SHP77 (cell line): ENCODE measurements around the gene STK38L.
"Not testable (repeated sequence)": the region's sequence is repeated elsewhere in the genome, so short reads cannot be mapped to it uniquely, and the experiment has no call there.

Source experiments
- DNase-seq, 2 experiments: peaks; one replicate each; lab custom pipeline; 2025; lab: John Stamatoyannopoulos, UW

Gene STK38L

DNA sequence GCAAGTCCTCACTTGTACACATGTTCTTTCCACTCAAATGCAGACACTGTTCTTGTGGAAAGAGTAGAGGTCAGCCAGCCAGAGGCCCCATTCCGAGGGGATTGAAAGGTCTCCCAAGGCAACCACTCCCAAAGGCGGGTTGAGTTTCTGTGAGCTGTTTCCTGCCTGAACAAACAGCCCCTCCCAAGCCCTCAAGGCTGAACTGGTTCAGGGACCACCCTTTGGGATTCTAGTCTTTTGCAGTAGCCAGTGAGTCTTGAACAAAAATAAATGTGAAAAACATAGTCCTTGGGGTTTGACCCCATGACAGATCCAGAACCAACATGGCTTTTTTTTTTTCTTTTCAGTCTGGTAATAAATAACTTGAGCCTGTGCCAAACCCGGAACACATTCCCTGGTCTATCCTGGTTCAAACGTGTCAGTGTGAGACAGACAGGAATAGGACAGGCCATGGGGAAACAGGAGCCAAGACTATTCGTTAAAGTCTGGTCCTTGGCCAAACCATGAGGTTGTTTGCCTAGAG, 17.6 kb upstream of the STK38L start:
- no peak for DNase-seq

DNA sequence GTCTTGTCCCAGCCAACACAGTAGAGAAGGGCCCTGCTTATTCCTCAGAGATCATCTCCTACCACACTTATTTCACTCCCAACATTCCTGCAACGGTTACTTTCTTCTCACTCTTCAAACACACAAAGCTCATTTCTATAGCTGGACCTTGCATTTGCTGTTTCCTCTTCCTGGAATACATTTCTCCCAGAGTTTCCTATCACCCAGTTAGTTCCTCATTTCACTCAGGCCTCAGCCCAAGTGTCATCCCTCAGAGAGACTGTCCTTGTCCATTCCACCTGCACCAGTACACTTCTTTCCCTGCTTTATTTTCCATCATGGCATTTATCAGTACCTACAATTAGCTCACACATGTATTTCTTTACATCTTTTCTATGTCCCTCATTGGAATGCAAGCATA, 14.7 kb upstream of the STK38L start:
- DNase-seq, result no peak

DNA sequence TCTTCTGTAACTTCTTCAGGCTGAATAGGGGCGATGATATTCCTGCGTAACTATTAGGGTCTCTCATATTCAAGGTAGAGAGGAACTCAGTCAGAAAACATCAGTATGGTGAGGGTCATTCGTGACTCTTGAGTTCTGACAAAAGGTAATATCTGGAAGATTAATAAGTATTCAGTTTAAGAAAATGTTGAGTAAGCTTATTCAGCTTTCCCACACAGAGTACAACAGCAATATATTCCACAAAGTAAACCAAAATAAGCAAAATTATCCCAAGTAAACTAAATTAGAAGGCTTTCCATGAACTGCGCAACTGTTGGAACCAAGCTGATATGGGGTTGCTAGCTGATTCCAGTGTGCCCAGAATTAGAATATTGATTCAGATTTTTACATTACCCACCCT, 12.7 kb upstream of the STK38L start:
- not testable (repeated sequence) for DNase-seq

DNA sequence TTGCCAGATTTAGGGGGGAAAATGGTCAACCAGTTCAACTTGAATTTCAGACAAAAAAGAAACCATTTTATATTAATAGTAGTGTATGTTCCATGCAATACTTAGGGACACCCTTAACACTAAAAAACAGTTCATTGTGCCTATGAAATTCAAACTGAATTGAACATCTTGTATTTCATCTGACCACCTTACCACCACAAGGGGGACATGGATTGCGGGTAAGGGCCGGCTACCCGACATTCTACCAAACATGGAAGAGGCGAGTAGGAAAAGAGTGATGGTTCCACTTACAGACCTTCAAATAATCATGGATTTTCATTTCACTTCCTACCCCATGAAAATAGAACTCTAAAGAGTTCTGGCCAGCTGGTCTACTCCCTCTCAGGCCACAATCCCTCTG, 10.3 kb upstream of the STK38L start:
- no peak for DNase-seq

DNA sequence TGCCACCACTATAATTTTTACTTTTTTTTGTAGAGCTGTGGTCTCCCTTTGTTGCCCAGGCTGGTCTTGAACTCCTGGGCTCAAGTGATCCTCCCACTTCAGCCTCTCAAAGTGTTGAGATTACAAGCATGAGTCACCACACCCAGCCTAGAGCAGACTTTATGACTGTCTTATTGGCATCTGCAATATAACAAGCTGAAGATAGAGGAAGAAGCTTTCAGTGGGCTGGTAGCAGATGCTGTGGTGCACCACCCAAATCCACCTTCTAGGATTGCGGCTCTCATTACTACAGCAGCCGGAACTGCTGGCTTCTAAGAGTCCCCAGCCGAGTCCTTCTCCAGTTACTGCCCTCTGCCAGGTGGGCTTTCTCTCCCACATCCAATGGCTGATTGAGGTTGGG, 7.6 kb upstream of the STK38L start:
- DNase-seq, result no peak

DNA sequence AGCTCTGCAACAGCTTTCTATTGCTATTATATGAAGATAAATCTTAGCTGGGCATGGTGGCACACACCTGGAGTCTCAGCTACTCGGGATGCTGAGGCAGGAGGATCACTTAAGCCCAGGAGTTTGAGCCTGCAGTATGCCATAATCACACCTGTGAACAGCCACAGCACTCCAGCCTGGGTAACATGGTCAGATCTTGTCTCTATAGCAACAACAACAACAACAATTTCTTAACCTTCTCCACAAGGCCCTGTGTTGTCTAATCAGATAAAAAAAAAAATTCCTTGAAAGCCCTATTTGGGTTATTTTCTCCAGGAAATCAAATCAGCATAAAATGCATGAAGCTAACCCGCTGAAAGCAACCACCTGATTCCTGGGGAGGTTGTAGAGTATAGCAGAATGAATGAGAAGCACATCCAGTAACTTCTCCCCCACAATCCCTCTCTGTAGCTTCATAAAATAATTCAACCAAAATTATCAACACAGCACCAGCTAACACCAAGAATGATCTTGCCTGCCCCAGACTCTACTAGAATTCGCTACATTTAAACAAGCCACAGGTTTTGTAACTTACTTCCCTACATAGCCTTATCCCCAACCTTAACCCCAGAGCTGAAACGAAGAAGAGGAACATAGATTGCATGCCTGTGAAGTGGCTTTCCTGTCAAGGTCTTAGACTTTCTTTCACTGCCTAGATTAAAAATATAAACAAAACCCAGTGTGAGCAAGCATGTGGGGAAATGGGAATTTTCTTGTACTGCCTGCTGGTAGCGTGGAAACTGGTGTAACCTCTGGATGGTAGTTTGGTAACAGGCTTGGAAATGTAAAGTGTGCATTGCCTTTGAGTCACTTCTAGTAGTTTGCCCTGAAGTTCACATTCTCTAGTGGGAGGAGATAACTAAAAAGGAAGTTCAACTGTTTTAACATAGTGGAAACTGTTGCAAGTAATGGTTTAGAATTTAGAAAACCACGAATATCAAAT, 6.0 kb upstream of the STK38L start:
- DNase-seq, result no peak

DNA sequence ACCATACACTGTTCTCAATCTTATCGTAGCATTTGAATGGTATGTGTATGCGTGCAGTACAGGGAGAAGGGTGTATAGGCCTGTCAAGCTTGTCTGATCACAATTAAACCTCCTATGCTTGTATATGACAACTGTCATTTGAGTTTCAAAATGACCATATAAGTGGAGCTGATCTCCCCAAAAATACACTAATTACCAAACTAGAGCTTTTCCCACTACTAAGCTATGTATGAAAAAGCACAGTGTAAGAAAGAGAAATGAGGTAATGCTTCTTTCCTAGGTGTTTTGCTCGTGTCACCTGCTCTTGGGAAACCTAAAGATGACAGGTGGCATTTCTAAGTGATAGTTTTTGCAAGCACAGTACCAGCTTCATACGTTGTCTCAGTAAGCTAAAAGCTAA, 1.1 kb upstream of the STK38L start:
- no peak for DNase-seq

DNA sequence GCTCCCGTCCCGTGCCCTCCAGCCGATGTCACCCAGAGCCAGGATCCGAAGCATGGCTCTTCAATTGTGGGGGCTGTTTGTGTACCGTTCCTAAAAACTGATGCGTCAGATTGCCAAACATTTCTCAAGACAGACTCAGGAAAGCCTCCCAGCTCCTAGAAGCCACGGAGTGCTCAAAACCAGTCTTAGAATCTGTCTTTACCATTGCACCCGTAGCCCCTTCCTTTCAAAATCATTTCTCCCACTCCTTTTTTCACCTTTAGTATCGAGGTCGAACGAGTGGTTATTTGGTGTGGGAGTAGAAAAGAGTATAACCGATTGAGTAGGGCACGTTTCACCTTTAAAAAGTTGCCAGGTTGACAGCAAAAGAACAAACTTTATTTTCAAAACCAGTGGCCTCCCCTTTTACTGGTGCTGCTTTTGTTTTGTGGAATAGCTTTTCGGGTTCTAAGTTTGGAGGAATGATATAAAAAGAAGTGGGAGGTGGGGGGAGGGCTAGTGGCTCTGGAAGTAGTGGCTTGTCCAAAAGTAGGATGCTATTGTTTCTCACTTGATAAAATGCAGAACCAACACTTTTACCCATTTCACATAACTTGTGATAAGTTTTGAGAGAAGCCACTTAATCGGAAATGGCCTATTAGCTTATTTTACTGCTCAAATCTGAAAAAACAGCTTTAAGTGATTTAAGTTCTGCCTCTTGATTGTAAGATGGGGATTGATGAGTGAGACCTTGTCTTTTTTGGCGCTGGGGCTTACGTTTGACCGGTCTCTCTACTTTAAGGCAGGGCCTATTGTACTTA, 803 bp downstream of the STK38L start:
- no peak for DNase-seq

DNA sequence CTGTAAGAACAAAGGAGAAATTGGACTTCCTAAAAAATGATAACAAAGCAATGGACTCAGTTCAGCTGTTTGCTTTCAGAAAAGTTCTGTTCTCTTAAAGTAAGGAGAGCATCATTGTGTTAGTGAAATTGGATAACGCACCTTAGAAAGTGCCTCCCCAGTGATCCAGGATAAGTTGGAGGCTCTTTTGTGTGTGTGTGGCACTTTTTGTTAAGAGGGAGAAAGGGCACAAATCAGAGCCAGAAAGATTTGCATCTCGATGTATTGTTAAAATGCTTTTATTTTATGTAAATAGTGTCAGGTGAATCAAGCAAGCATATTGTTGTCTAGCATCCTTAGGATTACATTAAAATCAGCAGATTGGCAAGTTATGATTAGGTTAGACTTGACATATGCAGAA, 2.1 kb downstream of the STK38L start:
- no peak for DNase-seq

DNA sequence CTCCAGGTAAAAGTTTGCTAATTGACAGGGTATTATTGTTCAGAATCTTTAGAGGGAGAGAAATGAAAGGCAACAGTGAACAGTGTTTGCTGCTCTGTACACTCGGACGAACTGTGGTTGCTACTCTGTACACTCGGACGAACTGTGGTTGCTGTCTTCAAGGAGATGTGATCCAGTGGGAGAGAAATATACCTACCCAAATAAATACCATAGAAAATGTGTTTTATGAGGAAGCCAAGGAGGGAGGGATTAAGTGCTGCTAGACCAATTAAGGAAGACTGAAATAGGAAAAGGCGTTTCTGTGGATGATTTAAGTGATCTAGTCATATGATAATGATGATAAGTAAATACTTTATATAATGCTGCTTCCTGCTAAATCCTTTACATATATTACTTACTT, 2.7 kb downstream of the STK38L start:
- DNase-seq, result no peak

DNA sequence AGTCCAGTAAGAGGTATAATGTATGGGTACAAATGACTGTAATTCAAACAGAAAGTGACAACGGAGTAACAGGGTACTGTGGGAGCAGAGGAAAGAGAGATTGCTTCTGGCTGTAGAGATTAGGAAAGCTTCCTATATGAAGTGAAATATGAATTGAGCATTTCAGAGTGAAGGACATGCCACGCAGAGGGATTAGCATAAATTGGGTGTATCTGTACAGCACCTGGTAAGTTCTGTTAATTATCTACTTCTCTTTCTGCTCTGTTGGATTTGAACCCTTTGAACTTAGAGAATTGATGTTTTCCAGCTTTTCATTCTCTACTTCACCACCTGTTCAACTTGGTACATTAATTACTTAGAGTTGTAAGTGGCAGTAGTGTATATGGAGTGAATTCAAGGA, 8.8 kb downstream of the STK38L start:
- no peak for DNase-seq

DNA sequence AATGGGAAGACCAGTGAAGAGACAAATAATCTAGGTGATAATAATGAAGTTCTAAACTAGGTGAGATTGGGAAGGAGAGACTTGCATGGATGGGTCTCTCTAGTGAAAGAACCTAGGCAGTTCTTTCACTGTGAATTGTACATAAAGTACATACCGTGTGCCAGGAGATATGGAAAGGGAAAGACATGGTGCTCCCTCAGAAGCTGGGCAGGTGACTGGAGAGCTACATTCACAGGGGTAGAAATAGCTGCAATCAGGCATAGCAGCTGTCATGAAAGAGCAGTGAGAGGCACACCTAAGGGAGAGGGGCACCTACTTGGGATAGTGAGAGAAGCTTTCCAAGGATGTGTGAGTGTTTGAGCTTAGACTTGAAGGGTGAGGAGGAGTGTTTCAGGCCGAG, 9.3 kb downstream of the STK38L start:
- no peak for DNase-seq

DNA sequence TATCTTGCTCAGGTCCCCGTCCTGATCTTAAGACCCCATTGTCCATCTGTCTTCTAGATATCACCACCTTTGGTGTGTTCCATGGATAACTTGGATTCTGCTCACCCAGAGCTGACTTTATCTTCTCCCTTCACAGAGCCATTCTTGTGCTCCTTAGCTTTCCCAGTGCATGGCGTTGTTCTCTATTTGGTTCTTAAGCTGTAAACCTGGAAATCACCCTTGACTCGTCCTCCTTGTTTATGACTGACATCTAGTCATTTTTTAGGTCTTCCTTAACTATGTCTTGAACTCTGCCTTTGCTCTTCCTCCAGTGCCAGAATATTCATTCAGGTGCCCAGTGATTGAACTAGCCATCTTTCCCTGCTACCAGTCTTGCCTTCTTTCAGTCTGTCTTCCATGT, 11.7 kb downstream of the STK38L start:
- no peak for DNase-seq

DNA sequence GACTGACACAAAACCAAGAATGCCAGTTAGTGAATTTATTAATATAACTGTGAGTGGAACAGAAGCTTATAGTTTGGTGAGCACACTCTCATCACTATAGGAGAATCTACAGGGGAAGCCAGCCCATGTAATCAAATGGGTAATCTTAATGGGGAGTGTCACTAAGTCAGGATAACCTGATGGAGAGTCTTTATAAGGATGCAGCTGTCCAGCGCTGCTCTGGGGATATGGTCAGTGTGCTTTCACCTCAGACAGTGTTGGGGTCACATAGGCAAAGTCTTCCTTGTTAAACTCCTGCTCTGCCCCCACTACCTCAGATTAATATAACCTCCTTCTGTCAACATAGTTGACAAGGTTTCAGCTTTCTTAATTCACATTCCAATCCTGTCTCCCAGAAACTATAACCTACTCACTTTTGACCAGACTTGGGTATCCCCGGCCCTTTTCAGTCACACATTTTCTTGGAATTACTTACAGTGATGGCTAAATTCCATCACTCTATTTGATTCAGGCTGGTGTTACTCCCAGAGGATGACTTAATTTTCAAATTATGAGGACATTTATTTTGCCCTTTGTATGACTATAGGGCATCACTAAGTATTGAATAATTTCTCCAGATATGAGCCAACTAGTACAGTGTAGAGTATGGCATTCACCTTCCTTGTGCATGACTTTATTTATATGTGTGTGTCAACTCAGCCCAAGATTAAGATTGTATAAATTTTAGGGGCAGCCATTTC, 13.2 kb downstream of the STK38L start:
- no peak for DNase-seq

DNA sequence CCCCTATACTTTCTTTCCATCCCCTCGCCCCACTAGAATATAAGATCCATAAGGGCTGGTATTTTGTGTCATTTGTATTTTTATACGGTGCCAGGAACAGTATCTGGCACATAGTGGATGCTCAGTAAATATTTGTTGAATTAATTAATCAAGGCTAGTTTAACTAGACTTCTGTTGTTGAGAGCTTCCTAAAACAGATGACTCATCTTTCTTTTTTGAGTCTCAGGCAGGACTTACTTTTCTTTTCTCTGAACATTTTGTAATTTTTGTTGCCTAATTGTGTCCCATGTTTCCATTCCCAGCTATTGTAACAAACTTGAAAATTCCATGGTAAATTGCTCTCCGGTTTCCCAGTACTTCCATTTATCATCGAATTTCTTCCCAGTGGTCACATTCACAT, 16.7 kb downstream of the STK38L start:
- no peak for DNase-seq

DNA sequence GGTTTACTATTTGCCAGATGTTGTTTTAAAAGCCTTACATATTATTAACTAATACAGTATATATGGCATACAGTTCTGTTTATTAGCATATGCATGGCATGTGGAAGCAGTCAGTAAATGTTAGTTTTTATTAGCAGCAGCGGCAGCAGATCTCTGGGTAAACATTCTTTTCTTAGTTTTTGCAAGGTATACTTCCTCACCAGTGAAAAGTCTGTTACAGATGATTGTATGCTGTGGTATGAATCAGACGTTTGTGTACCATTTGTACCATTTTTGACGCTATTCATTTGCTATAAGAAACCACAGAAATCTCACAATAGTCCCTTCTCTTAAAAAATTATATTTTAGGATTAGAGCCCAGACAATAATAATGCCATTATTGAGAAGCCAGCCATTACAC, 17.8 kb downstream of the STK38L start:
- no peak for DNase-seq

DNA sequence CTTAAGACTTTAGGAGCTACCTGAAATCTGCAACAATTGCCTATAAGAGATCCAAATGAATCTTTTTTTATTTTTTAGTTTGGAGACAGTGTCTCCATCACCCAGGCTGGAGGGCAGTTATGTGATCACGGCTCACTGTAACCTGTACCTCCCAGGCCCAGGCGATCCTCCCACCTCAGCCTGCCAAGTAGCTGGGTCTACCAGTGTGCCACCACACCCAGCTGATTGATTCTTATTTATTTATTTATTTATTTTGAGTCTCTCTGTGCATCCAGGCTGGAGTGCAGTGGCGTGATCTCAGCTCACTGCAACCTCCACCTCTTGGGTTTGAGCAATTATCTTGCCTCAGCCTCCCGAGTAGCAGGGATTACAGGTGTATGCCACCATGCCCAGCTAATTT, 26.1 kb downstream of the STK38L start:
- DNase-seq, result no peak

DNA sequence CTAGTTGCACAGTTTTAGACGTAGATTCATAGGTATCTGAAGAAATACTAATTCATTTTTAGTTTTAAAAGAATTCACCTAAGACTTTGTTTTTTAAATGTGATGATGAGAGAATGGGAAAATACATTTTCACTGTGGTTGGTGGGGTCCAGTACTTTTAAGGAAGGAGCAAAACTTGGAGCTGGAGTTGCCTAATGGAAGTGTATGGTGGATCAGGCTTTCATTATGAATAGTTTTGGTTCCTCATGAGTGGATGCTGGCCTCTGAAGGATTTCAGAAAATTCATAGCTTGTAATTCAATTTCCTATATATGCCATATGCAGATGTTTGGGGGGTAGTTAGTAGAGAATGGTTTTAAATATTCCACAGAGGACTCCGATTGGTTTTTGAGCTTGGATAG, 27.1 kb downstream of the STK38L start:
- DNase-seq, result no peak

DNA sequence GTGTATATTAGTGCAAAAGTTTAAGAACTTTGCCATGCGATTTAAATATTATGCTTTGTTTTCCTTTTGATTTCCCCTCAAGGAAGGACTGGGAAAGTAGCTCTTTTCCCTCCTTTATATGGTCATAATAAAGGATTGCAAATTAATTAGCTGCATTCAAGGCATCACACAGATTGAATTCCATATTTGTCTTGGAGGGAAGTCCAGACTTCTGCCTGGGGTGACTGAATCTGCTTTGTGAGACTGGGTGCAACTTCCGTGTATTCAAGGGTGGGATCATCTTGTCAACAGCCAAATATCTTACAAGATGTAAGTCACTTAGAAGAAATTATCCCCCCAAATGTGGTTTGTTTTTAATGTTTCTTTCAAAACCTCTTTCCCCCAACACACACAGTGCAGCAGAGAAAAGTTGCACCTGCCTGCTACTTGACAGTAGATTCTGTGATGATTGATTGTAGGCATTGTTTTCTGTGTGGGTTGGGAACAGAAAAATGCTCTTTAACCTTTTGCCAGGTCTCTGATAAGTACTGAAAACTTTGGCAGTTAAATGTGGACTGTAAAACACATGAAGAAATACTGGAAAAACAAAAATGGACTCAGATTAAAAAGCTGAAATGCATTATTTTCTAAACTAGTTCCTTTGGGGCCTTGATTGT, 28.4 kb downstream of the STK38L start:
- DNase-seq, result peak; percentile 71 to 76

DNA sequence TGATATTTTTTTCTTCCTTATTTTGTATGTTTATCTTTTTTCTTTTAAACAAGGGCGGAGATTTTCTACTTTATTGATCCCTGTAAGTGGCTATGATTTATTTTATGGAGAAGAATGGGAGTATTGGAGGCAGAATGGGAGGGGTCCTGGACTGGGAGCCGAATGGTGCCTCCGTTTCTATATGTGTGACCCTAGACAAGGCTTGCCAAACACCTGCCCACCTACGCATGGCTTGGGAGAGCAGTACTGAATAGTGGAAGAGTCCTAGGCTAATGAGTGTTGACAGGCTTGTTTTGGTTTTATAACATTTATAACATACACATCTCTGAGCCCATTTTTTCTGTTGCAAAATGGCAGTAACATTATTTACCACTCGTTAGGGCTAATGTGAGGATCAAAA, 29.0 kb downstream of the STK38L start:
- DNase-seq, result peak; percentile 47 to 51

DNA sequence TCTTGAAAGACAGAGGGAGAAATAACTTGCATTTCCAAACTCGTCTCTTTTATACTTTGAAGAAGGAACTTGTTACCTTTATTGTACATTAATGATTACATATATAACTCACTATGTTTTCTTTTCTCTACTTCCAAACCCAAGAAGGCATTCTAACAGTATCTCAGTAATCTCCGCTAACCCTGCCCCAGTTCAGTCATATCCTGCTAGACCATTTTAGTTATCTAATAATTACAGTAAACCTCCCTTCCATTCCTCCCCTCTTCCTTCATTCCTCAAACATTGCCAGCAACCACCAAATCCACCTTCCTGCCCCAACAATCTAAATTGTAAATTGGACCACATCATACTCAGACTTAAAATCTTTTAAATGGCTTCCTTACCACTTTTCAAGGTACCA, 30.6 kb downstream of the STK38L start:
- no peak for DNase-seq

DNA sequence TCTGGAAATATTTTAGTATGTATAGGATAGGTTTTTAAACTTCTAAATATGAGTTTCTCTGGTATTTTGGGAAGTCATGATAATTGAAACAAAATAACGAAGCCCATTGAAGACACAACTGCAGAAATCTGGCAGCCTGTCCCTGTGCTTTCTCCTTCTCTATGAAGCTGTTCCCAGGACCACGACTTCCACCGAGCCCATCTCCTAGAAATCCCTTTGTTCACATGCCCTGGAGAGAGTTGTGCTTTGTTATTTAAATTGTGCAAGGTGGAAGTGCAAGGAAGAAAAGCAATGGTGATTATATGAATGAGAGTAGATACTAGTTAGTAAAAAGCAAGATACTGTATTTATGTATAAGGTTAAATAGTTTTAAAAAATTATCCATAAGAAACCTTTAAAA, 32.2 kb downstream of the STK38L start:
- no peak for DNase-seq
